ENCODE results near the gene TEX261. TPM values are rescaled to one million over a fixed set of nuclear protein-coding genes. Genes with fewer than 3 reads are reported as not detected.

The TEX261 gene
- total and polyA plus RNA-seq, 2 of the 8 experiments (the other 6 are each of a cell fraction or from before 2014, with no cell fraction given) = 25.2 to 30.1 TPM

DNA sequence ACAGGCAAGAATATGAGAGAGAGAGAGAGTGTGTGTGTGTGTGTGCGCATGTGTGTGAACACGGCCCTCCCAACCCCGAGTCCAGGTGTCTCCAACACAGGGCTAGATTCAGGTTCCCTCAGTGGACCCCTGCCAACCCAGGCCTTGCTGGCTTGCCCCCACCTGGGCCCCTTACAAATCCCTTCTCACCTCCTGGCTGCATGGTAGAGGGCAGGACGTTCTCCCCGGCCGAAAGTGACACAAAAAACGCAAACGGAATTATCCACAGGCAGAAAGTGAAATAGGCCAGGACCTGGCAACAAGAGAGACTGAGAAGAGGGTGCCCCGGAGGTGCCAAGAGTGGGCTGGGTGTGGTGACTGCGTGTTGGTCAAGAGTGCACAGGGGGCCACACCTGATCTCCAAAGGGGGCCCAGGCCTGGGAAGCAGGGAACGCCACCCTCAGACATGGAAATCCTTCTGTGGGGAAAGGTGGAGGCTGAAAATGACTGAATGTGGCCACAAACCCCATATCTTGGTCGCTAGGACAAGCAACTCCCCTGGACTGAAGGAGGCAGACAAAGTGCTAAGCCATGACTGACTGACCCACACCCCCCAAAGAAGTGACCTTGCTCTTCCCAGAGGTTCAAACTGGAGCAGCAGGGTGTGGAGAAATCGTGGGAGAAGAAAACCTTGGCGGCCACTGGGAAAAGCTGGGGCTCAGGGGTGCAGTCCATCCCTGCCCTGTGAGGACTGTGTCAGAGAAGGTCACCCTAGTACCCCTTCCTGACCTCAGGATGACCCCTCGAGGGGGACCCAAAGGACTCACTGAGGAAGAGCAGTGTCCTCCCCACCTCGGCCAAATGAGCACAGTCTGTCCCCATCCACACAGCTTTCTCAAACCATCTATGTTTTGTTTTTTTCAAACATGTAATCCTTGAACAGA lies 5.7 kb downstream of the TEX261 start (continued):
- no peak for TF ChIP-seq CHD7 (IDR thresholded peaks at IDR 0.05; ENCODE audit: insufficient replicate concordance, low read length)

All from H1 (cell line).